Measurements from ENCODE around the gene HEMGN.
"Not testable (repeated sequence)": the region's sequence is repeated elsewhere in the genome, so short reads cannot be mapped to it uniquely, and the experiment has no call there.

HEMGN gene, protein sequence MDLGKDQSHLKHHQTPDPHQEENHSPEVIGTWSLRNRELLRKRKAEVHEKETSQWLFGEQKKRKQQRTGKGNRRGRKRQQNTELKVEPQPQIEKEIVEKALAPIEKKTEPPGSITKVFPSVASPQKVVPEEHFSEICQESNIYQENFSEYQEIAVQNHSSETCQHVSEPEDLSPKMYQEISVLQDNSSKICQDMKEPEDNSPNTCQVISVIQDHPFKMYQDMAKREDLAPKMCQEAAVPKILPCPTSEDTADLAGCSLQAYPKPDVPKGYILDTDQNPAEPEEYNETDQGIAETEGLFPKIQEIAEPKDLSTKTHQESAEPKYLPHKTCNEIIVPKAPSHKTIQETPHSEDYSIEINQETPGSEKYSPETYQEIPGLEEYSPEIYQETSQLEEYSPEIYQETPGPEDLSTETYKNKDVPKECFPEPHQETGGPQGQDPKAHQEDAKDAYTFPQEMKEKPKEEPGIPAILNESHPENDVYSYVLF

DNA sequence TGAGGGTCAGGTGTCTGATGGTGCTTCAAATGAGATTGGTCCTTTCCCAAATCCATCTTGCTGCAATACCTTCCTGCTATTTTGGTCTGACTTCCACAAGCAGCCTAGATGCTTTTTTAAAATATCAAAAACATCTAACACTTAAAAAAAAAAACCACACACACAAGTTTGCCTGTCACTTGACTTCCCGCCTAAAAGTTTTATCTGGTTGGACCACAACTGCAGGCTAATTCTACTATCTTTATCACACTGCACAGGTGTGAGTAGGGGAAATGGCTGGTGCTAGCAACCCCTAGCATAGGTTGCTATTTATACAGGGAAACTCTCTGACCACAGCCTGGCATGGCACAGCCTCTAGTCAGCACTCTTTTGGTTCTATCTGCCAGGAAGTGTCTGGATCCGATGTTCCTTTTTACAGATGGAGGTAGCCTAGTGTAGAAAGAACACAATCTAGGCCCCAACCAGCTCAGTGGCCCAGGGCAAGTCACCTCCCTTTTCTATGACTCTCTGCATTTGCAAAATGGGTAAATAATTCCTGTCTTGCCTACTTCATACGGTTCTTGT, at the start of gene HEMGN:
Gene HEMGN (minus strand): TSS at position 92 of the 564 bp plus-strand sequence. CDS start 36 bp downstream, at position 56.
- DNase-seq: peak; percentile 23

DNA sequence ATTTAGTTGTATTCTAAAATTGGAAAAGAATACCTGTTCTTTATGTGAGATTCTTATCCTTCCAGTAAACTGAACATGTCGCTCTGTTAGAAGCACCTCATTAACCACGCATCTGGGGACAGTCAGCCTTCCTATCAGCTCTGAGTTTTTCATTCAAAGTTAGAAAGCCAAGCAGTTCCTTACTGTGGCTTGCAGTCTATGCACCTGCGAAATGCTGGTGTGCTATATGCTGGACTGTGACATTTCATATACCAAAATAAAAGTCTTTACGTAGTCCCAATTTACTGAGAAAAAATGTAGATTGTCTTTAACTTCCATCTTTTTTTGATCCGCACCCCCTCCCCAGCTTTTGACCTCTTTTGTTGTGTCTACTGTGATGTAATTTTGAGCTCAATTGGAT, 49.5 kb upstream of the HEMGN start:
- no peak for DNase-seq

DNA sequence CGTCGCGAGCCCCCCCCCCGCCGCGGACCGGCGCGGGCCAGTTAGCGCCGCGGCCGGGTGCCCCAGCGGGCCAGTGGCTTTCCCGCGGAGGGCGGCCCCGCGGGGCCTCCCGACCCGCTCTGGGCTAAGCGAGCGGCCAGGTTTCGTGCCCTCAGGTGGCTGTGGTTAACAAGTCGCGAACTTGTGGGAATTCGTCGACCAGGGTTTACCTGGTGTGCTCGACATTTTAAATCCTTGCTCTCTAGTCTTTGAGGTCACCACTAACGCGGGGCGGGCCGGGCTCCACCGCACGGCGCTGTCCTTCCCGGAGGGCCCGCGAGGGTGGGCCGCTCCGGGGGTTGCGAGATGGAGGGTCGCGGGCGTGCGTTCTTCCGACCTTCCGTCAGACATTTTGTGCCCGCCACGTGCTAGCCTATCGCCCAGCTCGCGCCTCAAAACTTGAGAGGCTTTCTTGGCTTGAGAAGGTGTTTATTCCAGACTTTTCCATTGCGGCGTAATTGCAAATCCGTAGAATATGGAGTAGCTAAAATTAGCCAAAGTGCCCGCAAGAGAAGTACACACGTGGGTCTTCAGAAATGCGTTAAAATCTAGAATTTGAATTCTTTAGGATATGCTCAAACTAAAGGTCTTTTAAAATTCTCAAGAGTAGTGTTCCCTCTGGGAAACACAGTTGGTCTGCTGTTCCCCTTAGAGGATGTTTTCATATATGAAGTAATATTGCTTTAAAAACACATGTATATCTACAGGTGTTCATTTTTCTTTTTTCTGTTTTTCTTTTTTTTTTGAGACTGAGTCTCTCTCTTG, 47.3 kb upstream of the HEMGN start:
- DNase-seq: peak; percentile 25

DNA sequence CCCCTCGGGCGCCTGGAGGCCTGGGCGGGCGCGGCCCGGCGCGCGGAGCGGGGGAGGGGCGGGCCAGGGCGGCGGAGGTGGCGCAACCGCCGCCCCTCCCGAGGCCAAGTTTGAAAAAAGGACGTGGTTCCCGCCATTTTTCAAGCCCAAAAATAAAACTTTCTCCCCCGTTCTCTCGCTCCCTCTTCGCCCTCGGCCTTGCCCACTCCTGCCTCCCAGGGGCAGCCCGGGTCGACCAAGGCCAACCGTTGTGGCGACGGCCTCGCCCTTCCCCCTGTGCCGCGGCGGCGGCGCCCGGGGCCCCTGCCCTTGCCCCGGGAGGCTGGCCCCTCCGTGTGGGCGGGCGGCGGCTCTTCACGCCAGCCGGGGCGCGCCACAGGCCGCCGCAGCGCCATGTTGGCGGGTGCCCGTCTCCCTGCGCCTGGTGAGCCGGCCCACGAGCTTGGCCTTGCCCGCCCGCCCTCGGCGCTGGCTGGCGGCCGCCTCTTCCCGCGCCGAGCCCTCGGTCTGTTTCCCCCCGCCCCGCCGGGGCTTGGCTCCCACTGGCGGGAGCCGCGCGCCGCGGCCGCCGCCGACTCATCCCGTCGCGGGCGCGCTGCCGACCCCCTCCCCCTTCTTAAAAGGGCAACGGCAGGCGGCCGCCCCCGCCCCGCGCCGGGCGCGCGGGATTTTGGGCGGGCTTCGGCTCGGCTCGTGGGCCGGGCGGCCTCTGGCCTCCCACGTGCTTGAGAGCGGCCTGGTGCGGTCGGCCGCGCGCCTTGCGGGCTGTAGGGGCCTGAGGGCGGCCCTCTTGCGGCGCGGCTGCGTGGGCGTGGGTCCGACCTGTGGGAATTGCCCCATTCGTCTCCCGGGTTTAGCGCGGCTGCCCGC, 46.5 kb upstream of the HEMGN start:
- peak; percentile 78 for DNase-seq

DNA sequence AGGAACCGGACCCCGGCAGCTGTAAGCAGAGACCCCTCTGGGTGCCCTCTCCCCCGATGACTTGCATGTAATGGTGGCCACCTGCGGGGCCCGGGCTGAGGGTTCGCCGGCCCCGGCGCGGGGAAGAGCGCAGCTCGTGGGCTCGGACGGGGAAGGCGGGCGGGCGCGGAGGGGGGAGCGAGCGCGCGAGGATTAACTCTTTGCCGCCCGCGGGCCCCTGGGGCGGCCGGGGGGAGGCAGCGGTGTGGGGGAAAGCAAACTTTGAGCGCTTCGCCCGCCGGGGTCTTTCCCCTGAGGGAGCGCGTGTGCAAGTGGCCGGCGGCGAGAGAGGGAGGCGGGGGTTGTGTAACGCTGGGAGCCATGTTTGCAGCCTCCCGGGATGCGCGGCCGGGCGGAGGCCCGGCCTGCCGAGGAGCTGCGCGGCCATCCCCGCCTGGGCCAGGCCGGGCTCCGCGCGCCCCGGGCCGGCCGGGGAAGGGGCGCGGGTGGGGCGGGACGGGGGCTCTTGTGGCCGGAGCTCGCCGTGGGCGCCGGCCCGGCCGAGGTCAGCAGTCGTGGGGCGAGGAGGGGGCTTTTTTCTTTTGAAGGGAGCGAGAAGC, 45.7 kb upstream of the HEMGN start:
- DNase-seq: peak; percentile 59

DNA sequence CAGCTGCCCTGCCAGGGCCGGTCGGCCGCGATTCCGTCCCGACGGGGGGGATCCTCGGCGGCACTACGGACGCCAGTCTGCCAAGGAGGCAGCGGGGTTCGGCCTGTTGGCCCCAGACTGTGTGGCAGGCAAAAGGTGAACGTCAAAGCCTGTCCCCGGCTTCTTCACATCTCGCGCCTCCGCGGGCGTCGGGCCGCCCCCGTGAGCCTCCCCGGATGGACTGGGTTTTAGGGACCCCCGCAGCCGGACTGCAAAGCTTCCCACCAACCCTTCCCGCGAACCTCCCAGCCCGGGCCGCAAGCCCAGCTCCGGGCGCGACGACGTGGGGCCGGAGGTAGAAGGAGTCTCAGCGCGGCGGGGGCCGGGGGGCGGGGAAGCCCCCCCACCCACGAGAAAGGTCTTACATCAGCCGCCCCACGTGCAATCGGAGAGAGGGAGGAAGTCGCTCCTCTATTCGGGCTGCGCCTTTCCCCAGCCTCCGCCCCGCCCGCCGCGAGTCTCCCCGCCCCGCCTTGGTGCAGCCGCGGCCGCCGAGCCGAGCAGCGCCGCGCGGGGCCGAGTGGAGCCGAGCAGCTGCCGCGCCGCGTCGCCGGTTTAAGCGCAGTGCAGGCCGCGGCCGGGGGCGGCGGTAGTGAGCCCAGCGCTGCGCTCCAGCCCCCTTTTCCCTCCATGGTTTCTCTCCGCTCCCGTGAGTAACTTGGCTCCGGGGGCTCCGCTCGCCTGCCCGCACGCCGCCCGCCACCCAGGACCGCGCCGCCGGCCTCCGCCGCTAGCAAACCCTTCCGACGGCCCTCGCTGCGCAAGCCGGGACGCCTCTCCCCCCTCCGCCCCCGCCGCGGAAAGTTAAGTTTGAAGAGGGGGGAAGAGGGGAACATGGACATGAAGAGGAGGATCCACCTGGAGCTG, 45.0 kb upstream of the HEMGN start, which contains the start of gene ANP32B:
Gene ANP32B (plus strand): TSS at position 659 of the 906 bp plus-strand sequence. CDS start 215 bp downstream, at position 874.
- peak; percentile 92 for DNase-seq

DNA sequence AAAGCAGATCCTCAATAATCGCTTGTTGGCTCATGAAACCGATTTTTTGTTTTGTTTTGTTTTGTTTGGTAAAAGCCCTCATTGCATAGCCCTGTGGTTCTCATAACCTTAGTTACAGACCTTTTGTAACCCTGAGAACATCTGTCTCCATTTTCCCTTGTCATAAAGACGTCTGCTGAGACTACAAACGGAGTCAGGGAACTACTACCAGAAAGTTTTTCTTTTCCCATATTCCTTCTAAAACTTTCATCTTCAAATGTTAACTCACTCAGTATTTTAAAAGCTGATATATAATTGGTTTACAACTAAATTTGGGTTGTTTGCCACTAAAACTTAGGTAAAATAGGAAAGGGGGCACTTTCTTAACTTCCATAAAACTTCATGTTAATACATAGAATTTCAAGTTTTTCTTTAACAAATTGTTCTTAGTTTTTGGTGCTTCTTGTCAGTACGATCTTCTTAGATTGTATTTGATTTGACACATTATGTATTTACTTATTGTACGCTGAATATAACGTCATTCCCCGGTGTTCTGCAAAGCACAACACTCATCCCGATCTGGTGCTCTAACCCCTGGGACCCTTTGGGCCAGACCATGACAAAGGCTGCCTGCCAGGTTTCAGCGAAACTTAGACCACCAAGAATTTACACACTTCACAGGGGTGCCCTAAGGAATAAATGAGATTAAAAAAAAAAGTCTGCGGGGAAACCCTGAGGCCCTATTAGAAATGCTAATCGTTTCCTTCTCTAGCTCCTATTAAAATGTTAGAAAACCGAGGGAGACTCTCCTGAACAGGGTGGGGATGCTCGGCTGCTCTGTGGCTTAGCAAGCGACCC, 44.1 kb upstream of the HEMGN start:
- no peak for DNase-seq

DNA sequence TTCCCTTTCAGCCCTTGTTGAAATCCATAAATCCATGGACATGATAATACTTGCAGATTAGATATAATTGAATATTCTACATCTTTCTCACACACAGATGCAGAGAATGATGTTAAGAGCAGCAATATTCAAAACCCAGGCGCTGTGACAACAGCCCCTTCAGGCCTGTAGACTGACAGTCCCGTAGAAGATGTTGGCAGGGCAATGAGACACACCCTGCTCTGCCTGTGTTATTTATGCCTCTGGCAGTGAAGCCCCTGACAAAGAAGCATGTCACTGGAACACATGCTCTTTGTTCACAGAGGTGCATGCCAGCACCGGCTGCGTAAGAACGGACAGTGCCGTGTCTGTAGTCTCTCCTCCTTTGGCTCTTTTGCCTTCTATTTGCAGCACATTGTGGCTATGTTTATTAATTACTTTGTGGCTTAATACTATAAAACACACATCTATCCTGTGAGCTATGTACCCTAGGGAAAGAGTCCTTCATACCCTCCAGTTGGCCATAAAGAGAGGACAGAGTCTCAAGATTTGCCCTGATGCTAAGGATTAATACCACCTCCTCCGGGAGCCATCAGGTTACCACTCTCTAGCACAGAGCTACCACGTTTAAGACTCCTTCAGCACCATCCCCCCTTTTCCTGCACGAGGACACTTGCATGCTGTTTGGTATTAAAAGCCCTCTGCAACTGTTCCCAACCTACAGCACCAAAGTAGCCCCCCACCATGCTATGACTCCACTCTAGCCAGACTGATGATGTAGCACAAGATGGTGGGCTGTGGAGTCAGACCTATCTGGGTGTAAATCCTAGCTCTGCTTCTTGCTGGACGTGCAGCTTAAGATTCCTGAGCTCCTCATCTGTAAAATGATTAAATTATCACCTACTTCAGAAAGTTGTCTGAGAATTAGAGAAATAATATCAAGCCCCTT, 43.2 kb upstream of the HEMGN start:
- DNase-seq: no peak

DNA sequence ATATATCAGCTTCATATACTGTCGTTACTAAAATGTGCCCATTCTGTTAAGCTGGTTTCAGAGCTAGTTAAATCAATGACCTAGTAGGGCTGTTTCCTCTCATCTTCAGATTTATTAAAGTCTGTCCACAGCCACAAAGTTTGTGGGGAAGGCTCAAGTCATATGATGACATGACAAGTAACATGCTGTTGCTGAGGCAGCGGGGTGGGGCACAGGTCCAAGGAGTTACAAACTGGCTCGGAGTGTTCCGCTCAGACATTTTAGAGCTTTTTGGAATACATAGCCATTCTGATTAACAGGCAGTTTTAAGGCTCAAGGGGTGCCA, 42.5 kb upstream of the HEMGN start:
- no peak for DNase-seq

DNA sequence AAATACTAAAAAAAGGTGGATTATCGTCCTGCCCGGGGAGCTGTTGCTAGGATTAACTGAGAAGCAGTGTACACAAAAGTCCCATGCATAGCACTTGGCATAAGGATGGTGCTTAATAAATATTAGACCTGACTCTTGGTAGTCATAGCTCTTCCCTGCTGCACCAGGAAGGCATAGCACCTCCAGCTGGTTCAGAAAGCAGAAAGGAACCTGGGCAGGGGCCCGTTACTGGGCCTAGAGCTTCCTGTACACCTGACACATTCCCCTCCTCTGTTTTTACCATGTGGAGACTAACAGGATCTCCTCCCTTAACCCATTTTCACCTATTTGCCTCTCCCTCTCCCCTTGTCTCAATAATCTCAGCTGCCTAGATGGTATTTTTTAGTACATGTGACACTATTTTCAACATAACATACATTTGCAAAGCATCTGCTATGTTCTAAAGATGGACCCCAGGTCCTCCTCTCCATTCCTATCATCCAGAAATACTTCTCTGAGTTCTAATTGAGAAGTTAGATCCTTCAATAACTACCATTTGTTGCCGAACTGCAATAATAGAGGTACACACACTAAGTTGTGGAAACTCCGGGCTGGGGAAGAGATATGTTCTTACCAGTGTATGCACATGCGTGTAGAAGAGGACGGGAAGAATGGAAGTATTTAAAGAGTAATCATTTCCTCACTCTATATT, 42.0 kb upstream of the HEMGN start:
- no peak for DNase-seq

DNA sequence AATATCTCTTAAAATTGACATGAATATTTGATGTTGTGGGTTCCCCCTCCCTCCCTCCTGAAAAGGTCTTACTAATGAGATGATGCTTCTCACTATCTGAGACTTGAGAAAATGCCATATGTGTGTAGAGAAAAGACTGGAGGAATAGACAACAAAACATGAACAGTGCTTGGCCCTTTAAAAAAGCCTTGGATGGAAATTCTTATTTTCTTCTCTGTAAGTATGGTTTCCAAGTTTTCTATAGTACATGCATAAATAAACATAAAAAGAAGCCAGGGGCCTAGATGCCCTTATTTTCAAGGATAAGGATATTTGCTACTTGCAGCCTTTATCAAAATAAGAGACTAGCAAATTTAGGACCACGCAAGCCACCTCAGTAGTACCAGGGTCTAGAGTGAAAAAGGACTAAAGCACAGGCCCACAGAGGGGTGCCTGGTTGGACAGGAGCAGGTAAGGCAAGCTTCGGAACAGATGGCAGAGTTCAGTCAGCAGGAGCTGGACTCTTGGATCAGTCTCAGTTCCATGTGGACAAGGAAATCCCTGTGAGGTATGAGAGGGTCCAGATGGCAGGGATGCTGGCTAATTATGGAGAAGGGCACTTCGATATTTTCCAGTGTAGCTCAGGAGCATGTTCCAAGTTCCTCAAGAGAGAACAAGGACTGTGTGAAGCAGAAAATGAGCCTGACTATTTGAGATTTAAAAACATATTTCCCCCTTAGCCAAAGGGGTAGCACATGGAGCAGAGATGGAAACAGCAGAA, 40.6 kb upstream of the HEMGN start:
- no peak for DNase-seq

DNA sequence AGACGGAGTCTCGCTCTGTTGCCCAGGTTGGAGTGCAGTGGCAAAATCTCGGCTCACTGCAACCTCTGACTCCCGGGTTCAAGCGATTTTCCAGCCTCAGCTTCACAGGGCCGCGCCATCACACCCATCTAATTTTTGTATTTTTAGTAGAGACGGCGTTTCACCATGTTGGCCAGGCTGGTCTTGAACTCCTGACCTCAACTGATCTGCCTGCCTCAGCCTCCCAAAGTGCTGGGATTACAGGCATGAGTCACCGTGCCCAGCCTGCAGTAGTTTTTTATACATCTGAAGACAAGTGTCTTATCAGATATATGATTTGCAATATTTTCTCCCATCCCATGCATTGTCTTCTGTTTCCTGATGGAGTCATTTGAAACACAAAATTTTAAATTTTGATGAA, 38.7 kb upstream of the HEMGN start:
- DNase-seq: not testable (repeated sequence)

DNA sequence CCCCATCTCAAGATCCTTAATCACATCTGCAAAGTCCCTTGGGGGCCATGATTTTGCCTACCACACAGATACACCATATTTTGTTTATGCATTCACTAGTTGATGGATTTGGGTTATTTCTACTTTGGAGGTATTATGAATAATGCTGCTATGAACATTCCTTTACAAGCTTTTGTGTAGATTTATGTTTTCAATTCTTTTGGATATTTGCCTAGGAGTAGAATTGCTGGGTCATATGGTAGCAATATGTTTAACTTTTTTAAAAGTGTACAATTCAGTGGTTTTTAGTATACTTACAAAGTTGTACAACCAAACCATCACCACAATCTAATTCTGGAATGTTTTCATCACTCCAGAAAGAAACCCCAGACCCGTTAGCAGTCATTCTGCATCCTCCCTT, 37.4 kb upstream of the HEMGN start:
- no peak for DNase-seq

DNA sequence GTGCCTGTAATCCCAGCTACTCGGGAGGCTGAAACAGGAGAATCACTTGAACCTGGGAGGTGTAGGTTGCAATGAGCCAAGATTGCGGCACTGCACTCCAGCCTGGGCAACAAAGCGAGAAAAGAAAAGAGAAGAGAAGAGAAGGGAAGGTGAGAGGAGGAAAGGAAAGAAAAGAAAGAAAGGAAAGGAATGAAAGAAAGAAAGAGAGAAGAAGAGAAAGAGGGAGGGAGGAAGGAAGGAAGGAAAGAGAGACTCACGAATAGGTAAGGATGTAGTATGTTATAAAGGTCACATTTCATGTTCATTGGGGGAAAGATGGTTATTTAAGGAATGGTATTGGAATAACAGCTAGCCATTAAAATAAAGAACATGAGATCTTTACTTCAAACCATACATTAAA, 34.8 kb upstream of the HEMGN start:
- DNase-seq: no peak

DNA sequence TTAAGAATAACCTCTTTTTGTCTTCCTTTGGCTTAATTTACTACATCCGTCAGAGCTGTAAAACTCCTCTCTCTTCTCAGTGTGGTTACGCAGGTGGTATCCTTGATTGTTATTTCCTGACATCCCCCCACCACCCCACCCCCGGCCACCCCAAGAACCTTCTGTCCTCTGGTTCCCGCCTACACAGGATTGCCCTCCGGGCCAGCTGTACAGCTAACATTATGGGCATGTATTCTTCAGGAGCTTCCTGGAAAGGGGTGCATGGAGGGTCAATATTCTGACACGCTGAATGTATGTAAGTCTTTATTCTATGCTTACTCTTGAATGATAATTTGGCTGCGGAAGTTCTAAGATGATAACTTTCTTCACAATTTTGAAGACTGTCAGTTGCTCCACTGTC, 32.2 kb upstream of the HEMGN start:
- no peak for DNase-seq

DNA sequence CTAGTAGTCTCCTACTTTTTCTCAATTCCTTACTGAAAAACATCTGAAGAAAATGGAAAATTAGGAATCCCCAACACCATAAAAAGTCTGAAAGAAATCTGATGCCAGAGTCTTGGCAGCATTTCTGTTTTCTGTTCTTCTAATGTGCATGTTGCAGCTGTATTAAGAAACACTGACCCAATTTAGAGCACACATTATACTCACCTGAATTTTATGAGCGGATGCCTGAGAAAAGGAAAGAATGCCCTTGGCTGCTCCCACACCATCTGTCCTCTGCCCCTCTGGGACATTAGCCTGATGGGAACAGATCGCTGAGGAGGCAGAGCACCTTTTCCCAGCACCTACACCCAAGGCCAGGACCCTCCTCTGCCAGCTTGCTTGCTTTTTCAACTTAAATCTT, 31.0 kb upstream of the HEMGN start:
- DNase-seq: no peak

DNA sequence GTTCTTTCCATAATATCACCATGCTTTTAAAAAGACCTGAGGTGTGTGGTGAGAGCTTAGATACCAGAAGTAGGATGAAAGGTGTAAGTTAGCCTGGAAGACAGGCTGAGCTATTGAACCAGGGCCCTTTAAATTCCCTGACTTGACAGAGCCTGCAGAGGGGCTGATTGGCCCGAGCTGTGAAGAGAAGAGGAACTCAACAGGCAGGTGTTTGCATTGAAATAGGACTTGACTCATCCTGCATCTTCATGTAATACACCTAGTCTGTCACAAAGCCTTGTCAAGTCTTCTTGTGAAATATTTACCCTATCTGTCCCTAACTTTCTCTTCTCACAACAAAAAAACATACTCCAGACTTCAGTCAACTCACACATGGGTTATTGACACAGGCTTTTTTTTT, 28.5 kb upstream of the HEMGN start:
- no peak for DNase-seq

DNA sequence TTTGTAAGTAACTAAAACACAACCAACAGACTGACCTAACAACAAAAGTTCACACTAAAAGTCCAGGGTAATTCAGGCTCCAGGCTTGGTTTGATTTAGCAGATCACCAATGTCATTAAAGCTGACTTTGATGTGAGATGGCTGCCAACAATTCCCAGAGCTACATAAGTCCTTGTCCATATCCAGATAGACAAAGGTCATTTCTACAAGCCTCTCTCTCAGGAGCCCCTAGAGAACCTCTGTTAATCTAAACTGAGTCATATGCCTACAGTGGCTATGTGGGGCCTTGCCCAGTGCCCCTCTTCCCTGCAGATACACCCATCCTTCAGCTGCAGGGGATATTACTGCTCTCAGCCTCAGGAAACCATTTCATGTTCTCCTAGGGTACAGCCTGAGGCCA, 26.9 kb upstream of the HEMGN start:
- no peak for DNase-seq

Measured in activated CD4-positive, alpha-beta T cell treated with anti-CD3 and anti-CD28 coated beads, Interleukin-2, amount 50 U/mL, for 1 hour (primary cell).